CD4-positive, alpha-beta T cell (primary cell): ENCODE measurements around the gene SYCP2L. TPM values are rescaled to one million over a fixed set of nuclear protein-coding genes. Genes with fewer than 3 reads are reported as not detected.
"Not testable (repeated sequence)": the region's sequence is repeated elsewhere in the genome, so short reads cannot be mapped to it uniquely, and the experiment has no call there.

Experiments
- ATAC-seq: fragments of 200-7000 bp; cut with Tn5 transposase; one replicate; pipeline ENCODE4 v1.10.0; 2022; ENCODE audit warnings: mild to moderate bottlenecking; ENCODE audit not compliant: poor library complexity
- CTCF ChIA-PET: fragments of 350-600 bp; sonication (Branson Sonifier 250); formaldehyde crosslinking; loops from one replicate; lab custom pipeline; 2021; ENCODE audit warnings: antibody characterized with exemption, inconsistent platforms; lab: Charles Lee
- POLR2A ChIA-PET: fragments of 350-600 bp; sonication (Branson Sonifier 250); formaldehyde crosslinking; loops from one replicate; lab custom pipeline; 2021; ENCODE audit warnings: antibody characterized with exemption, inconsistent platforms; lab: Charles Lee
- DNase-seq, 14 experiments: peaks; one replicate each; pipeline ENCODE4 v3.0.0-alpha.2; 2013 to 2020; ENCODE audit warnings: mixed read lengths in 2 of 14
- H3K27ac ChIP-seq, 2 donors: one replicate each; pipeline versions ENCODE4 v1.5.1 to v1.7.0; 2013; ENCODE audit warnings: low read length in 2 of 2, low read depth in 1 of 2, mild to moderate bottlenecking in 1 of 2
- H3K27me3 ChIP-seq, 2 experiments: 1 replicate in 1 of 2; 2 replicates in 1 of 2; pipeline versions ENCODE4 v1.6.1 to v1.7.0; 2013; ENCODE audit warnings: low read length in 2 of 2, control low read depth in 1 of 2, mild to moderate bottlenecking in 1 of 2, moderate library complexity in 1 of 2; ENCODE audit not compliant: insufficient read depth in 2 of 2, control insufficient read depth in 1 of 2
- H3K36me3 ChIP-seq: one replicate; pipeline ENCODE4 v1.6.1; 2013; ENCODE audit warnings: low read length, control low read depth; ENCODE audit not compliant: insufficient read depth
- H3K4me1 ChIP-seq: one replicate; pipeline ENCODE4 v1.6.1; 2013; ENCODE audit warnings: low read length, control low read depth; ENCODE audit not compliant: insufficient read depth
- H3K4me3 ChIP-seq: one replicate; pipeline ENCODE4 v1.5.1; 2013; ENCODE audit warnings: mild to moderate bottlenecking, low read length, moderate library complexity
- H3K9me3 ChIP-seq, 2 experiments: 1 replicate in 1 of 2; 2 replicates in 1 of 2; pipeline versions ENCODE4 v1.6.1 to v1.7.0; 2013; ENCODE audit warnings: low read length in 2 of 2, mild to moderate bottlenecking in 2 of 2, control low read depth in 1 of 2, moderate library complexity in 1 of 2; ENCODE audit not compliant: control insufficient read depth in 1 of 2, insufficient read depth in 1 of 2
- H3K27ac Mint-ChIP-seq: one replicate; pipeline ENCODE4 v1.8.0; 2020; ENCODE audit warnings: mixed read lengths
- H3K27me3 Mint-ChIP-seq: one replicate; pipeline ENCODE4 v1.8.0; 2021; ENCODE audit warnings: mixed read lengths
- H3K36me3 Mint-ChIP-seq: one replicate; pipeline ENCODE4 v1.8.0; 2021; ENCODE audit warnings: low read depth, mixed read lengths
- H3K4me1 Mint-ChIP-seq: one replicate; pipeline ENCODE4 v1.8.0; 2021; ENCODE audit warnings: low read depth, mixed read lengths
- H3K4me3 Mint-ChIP-seq: one replicate; pipeline ENCODE4 v1.8.0; 2020; ENCODE audit warnings: mild to moderate bottlenecking, mixed read lengths
- H3K9me3 Mint-ChIP-seq: one replicate; pipeline ENCODE4 v1.8.0; 2020; ENCODE audit warnings: mixed read lengths
- intact Hi-C, 2 experiments: fragments of 100-400 bp; cut with DNase I in 1 of 2; cut with micrococcal nuclease in 1 of 2; formaldehyde crosslinking; loops; one replicate each; pipeline versions ENCODE4 v1.15.1 to v1.9.0; 2023 to 2025; cut with DNase I, micrococcal nuclease
- total RNA-seq, 174 experiments: library from RNA in 2 of 174; stranded (reverse) in 2 of 174; gene quantifications; one replicate each; pipeline ENCODE4 v1.2.3 and lab custom pipeline; 2021 to 2026
- TF ChIP-seq, protein P1 (sequence below): fragments of 200-600 bp; IDR thresholded peaks from one replicate; pipeline ENCODE4 v1.8.0; 2022; ENCODE audit warnings: antibody characterized with exemption, mild to moderate bottlenecking

Gene SYCP2L
- total RNA-seq, 2 experiments from 2014 or later = 0.36 TPM; not detected in 1

DNA sequence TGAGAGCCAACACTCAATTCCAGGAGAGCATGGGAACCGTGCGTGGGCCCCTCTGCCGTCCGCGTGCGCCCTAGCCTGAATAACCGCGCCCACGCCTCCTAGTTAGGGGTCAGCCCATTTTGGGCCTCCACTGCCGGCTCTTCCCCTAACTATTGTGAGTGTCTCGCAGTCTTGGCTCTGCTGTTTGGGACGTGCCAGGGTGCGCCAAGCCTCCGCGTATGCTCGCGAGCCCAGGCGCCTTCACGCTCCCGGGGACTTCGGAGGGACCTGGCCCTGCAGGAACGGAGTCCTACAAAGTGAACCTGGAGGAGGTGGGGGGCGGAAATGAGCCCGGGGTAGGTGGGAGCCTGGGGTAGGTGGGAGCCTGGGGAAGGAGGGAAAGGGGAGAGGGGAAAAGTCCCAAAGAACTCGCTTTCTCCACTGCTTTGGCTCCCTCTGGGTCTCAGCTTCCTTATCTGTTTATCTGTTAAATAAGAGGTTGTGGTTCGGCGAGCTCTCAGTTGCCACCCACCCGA is 4.1 kb upstream of the SYCP2L start:
- Mint-ChIP-seq H3K4me3 (no peak overlapping the region), H3K36me3 (no peaks in the 10 kb centered on the region), H3K4me1 (peaks cover 2% of the 10 kb centered on the region), H3K9me3 (no peaks in the 10 kb centered on the region), H3K27me3 (peaks cover 88% of the 10 kb centered on the region), H3K27ac (no peak overlapping the region)
- CTCF ChIA-PET = no interaction called here
- H3K27me3 ChIP-seq = peaks cover 57 to 75% of the 10 kb centered on the region in 2 experiments
- POLR2A ChIA-PET = interaction anchor here (0.7 kb wide), 1 partner anchor 360 kb away, joined by 3 read pairs; no protein-coding TSS in a partner anchor
- DNase-seq (no peak), ATAC-seq (no peak)
- no peak overlapping the region for H3K4me3 ChIP-seq
- TF ChIP-seq, protein P1, sequence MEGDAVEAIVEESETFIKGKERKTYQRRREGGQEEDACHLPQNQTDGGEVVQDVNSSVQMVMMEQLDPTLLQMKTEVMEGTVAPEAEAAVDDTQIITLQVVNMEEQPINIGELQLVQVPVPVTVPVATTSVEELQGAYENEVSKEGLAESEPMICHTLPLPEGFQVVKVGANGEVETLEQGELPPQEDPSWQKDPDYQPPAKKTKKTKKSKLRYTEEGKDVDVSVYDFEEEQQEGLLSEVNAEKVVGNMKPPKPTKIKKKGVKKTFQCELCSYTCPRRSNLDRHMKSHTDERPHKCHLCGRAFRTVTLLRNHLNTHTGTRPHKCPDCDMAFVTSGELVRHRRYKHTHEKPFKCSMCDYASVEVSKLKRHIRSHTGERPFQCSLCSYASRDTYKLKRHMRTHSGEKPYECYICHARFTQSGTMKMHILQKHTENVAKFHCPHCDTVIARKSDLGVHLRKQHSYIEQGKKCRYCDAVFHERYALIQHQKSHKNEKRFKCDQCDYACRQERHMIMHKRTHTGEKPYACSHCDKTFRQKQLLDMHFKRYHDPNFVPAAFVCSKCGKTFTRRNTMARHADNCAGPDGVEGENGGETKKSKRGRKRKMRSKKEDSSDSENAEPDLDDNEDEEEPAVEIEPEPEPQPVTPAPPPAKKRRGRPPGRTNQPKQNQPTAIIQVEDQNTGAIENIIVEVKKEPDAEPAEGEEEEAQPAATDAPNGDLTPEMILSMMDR = no peak
- H3K4me1 ChIP-seq = peaks cover 16% of the 10 kb centered on the region
- peaks cover 0 to 40% of the 10 kb centered on the region in 2 experiments for H3K9me3 ChIP-seq
- no peaks in the 10 kb centered on the region for H3K36me3 ChIP-seq
- no peak overlapping the region for H3K27ac ChIP-seq
- intact Hi-C loops = no loop called here

DNA sequence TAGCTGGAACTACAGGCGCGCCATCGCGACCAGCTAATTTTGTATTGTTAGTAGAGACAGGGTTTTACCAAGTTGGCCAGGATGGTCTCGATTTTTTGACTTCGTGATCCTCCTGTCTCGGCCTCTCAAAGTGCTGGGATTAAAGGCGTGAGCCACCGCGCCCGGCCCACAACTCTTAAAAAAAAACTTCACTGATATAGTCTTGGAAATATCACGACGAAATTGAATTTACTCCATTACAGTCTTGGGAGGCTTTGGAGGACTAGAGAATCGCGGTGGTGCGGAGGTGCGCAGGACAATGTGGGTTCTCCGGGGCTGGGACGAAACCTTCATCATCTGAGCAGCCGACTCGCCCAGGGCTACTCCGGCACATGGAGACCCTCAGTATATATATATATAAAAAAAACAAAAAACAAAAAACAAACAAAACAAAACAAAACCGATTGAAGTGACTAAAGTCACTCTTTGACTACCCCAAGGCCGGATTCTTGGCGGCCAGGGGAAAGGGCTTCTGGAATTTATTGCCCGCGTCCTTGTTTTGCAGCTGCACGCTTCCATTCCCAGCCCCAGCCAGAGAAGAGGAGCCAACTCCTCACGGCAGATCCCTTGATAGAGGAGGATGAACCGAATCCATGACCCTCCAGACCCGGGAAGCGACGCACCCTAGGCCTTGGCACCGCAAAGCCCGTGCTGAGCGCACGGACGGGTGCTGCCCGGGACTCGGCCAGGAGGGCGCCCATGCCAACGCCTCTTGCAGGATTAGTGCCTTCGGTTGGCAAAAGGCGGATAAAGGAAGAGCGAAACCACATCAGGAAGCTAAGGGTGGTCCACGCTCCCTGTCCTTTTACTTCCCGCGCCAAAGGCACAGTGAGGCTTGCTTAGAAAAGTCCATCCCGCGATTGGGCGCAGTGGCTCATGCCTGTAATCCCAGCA is 3.3 kb upstream of the SYCP2L start:
- DNase-seq (no peak), ATAC-seq (no peak)
- no peaks in the 10 kb centered on the region for H3K36me3 Mint-ChIP-seq
- TF ChIP-seq, protein P1 = no peak
- peaks cover 65 to 82% of the 10 kb centered on the region in 2 experiments for H3K27me3 ChIP-seq
- H3K4me3 Mint-ChIP-seq = no peak overlapping the region
- no peaks in the 10 kb centered on the region for H3K36me3 ChIP-seq
- no peak overlapping the region for H3K27ac ChIP-seq
- peaks cover 0 to 40% of the 10 kb centered on the region in 2 experiments for H3K9me3 ChIP-seq
- H3K4me3 ChIP-seq = no peak overlapping the region
- POLR2A ChIA-PET = interaction anchor here (0.7 kb wide), 1 partner anchor 361 kb away, joined by 3 read pairs; no protein-coding TSS in a partner anchor
- peaks cover 4% of the 10 kb centered on the region for H3K4me1 Mint-ChIP-seq
- CTCF ChIA-PET = no interaction called here
- no peaks in the 10 kb centered on the region for H3K9me3 Mint-ChIP-seq
- H3K4me1 ChIP-seq = peaks cover 16% of the 10 kb centered on the region
- no peak overlapping the region for H3K27ac Mint-ChIP-seq
- H3K27me3 Mint-ChIP-seq = peaks cover 90% of the 10 kb centered on the region
- intact Hi-C loops = no loop called here

DNA sequence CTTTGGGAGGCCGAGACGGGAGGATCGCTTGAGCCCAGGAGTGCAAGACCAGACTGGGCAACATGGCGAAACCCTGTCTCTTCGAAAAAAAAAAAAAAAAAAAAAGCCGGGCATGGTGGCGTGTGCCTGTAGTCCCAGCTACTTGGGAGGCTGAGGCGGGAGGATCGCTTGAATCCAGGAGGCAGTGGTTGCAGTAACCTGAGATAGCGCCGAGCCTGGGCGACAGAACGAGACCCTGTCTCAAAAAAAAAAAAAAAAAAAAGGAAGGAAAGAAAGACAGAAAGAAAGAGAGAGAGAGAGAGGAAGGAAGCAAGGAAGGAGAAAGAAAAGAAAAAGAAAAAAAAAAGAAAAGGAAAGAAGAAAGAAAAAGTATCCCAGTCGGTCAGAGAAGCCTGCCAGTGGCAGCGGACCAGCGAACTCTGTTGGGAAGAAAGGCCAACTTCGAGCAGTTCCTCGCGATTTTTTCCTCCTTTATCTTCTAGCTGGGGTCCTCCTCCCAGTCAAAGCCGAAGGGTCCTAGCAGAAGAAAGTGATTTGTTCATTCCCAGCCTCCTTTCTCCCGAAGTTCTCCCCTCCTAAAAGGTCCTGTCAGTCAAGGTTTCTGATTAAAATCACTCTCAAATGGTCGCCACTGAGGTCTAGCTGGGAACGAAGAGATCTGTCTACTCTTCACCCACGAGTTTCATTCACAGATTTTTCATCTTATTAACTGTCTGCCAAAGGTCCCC is 2.4 kb upstream of the SYCP2L start:
- TF ChIP-seq, protein P1 = no peak
- Mint-ChIP-seq H3K36me3 (no peaks in the 10 kb centered on the region), H3K4me1 (peaks cover 4% of the 10 kb centered on the region), H3K9me3 (no peaks in the 10 kb centered on the region), H3K27ac (no peak overlapping the region), H3K27me3 (peaks cover 90% of the 10 kb centered on the region), H3K4me3 (no peak overlapping the region)
- intact Hi-C loops = no loop called here
- Histone ChIP-seq H3K27me3 (peaks cover 62 to 84% of the 10 kb centered on the region in 2 experiments), H3K4me1 (peaks cover 16% of the 10 kb centered on the region), H3K27ac (no peak overlapping the region), H3K36me3 (no peaks in the 10 kb centered on the region), H3K9me3 (peaks cover 0 to 44% of the 10 kb centered on the region in 2 experiments), H3K4me3 (no peak overlapping the region)
- ATAC-seq (no peak), DNase-seq (no peak)
- POLR2A ChIA-PET = no interaction called here
- CTCF ChIA-PET = interaction anchor here (1.0 kb wide), 1 partner anchor 16 kb away, joined by 3 read pairs; no protein-coding TSS in a partner anchor

DNA sequence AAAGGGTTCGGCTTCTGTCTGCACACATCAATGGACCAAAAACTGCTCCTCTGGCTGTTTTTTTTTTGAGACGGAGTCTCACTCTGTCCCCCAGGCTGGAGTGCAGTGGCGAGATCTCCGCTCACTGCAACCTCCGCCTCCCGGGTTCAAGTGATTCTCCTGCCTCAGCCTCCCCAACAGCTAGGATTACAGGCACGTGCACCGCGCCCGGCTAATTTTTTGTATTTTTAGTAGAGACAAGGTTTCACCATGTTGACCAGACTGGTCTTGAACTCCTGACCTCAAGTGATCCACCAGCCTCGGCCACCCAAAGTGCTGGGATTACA is 524 bp upstream of the SYCP2L start:
- ATAC-seq, H3K36me3 Mint-ChIP-seq, DNase-seq, H3K4me3 Mint-ChIP-seq, H3K27ac Mint-ChIP-seq, intact Hi-C loops, CTCF ChIA-PET, H3K4me3 ChIP-seq, H3K36me3 ChIP-seq, POLR2A ChIA-PET, H3K27ac ChIP-seq, H3K4me1 Mint-ChIP-seq, H3K9me3 Mint-ChIP-seq: not testable (repeated sequence)
- H3K27me3 ChIP-seq = peaks cover 50 to 76% of the 10 kb centered on the region in 2 experiments
- peaks cover 16% of the 10 kb centered on the region for H3K4me1 ChIP-seq
- H3K27me3 Mint-ChIP-seq = peaks cover 88% of the 10 kb centered on the region
- H3K9me3 ChIP-seq = peaks cover 0 to 46% of the 10 kb centered on the region in 2 experiments
